Left lung (tissue), 10 donors: ENCODE results near the gene FXYD7. TPM values are rescaled to one million over a fixed set of nuclear protein-coding genes. Genes with fewer than 3 reads are reported as not detected.

Source experiments
- ATAC-seq: fragments of 200-7000 bp; cut with Tn5 transposase; one replicate; pipeline ENCODE4 v1.9.1; 2020; ENCODE audit warnings: moderate library complexity
- DNase-seq, 4 donors: peaks; one replicate each; pipeline ENCODE4 v3.0.0-alpha.2; 2013 to 2020
- H3K27ac ChIP-seq, 2 donors: fragments of 200-600 bp; sonication (generic) in 1 of 2; one replicate each; pipeline versions ENCODE4 v1.5.0 to v1.8.0; 2020 to 2021
- H3K27me3 ChIP-seq, 2 donors: fragments of 200-600 bp; sonication (generic) in 1 of 2; one replicate each; pipeline versions ENCODE4 v1.5.0 to v1.8.0; 2020 to 2021
- H3K36me3 ChIP-seq, 2 donors: fragments of 200-600 bp; sonication (generic) in 1 of 2; one replicate each; pipeline versions ENCODE4 v1.5.0 to v1.8.0; 2020 to 2021
- H3K4me1 ChIP-seq, 2 donors: fragments of 200-600 bp; one replicate each; pipeline ENCODE4 v1.8.0; 2021
- H3K4me3 ChIP-seq, 2 donors: fragments of 200-600 bp; sonication (generic) in 1 of 2; one replicate each; pipeline versions ENCODE4 v1.5.0 to v1.8.0; 2020 to 2021; ENCODE audit warnings: mild to moderate bottlenecking in 1 of 2
- H3K9me3 ChIP-seq, 2 donors: fragments of 200-600 bp; sonication (generic) in 1 of 2; one replicate each; pipeline versions ENCODE4 v1.5.0 to v1.8.0; 2020 to 2021
- intact Hi-C, 2 donors: fragments of 100-400 bp; cut with DNase I; formaldehyde crosslinking; loops; one replicate each; pipeline versions ENCODE4 v1.11.2 to v1.14.2; 2022
- polyA plus RNA-seq, 6 donors: library from polyadenylated mRNA; unstranded; fragments of 120-200 nt; gene quantifications; one replicate each; pipeline ENCODE4 v1.2.1, GENCODE V29; 2013; ENCODE audit not compliant: insufficient read length in 6 of 6
- total RNA-seq, 2 donors: library from RNA; stranded (reverse); fragmentation: NEBNext Ultra II Directional; extraction: Animal tissue kit (Norgen Biotek cat#: 25700); gene quantifications; one replicate each; pipeline ENCODE4 v1.2.1, GENCODE V29; 2021
- TF ChIP-seq, protein P1 (sequence below), 2 donors: fragments of 200-600 bp; sonication (generic) in 1 of 2; IDR thresholded peaks; one replicate each; pipeline versions ENCODE4 v1.5.0 to v1.8.0; 2021; ENCODE audit warnings: antibody characterized with exemption in 2 of 2
- donor health status: DM: no; HTN: yes; CAD: no.
- donor health status: DM: no; HTN: no; CAD: no.

Gene FXYD7
- total and polyA plus RNA-seq, 8 donors, result 0.55 to 1.3 (median 0.74) TPM; not detected in 2

- no peak for DNase-seq
- no peaks in the 10 kb centered on the region for H3K36me3 ChIP-seq
- peaks cover 0 to 4% of the 10 kb centered on the region in 2 donors for H3K9me3 ChIP-seq
- TF ChIP-seq, protein P1, sequence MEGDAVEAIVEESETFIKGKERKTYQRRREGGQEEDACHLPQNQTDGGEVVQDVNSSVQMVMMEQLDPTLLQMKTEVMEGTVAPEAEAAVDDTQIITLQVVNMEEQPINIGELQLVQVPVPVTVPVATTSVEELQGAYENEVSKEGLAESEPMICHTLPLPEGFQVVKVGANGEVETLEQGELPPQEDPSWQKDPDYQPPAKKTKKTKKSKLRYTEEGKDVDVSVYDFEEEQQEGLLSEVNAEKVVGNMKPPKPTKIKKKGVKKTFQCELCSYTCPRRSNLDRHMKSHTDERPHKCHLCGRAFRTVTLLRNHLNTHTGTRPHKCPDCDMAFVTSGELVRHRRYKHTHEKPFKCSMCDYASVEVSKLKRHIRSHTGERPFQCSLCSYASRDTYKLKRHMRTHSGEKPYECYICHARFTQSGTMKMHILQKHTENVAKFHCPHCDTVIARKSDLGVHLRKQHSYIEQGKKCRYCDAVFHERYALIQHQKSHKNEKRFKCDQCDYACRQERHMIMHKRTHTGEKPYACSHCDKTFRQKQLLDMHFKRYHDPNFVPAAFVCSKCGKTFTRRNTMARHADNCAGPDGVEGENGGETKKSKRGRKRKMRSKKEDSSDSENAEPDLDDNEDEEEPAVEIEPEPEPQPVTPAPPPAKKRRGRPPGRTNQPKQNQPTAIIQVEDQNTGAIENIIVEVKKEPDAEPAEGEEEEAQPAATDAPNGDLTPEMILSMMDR (IDR thresholded peaks at IDR 0.05), result no peak
- intact Hi-C loops, result no loop called here
- ATAC-seq, result no peak
- H3K27ac ChIP-seq, result no peak overlapping the region
- no peak overlapping the region for H3K4me3 ChIP-seq
- H3K4me1 ChIP-seq, result peaks cover 0 to 4% of the 10 kb centered on the region in 2 donors
- H3K27me3 ChIP-seq, result no peaks in the 10 kb centered on the region
These were observed 36.8 kb downstream of the FXYD7 start for GRCh38 chr19:35179830-35180229.

DNA sequence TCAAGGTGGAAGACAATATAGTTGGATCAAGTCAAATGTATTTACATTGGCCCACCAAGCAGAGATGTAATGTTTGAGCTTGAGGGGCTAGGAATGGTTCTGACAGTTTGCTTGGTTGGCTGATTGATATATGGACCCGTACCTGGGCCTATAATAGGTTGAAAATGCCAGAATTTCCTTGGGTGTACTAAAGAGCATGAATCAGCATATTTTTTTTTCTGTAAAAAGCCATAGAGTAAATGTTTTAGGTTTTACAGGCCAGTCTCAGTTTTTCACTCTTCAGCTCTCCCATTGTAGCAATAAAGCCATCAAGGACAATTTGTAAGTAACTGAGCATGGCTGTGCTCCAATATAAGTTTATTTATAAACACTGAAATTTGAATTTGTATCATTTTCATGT, 38.3 kb downstream of the FXYD7 start:
- no peak overlapping the region for H3K4me3 ChIP-seq
- no peak overlapping the region for H3K27ac ChIP-seq
- TF ChIP-seq, protein P1 (IDR thresholded peaks at IDR 0.05), result no peak
- no peaks in the 10 kb centered on the region for H3K4me1 ChIP-seq
- H3K9me3 ChIP-seq, result peaks cover 0 to 4% of the 10 kb centered on the region in 2 donors
- H3K27me3 ChIP-seq, result no peaks in the 10 kb centered on the region
- DNase-seq, result no peak
- ATAC-seq, result no peak
- intact Hi-C loops, result no loop called here
- no peaks in the 10 kb centered on the region for H3K36me3 ChIP-seq

GRCh38 chr19:35184267-35184666, 41.2 kb downstream of the FXYD7 start:
- ATAC-seq (no peak), DNase-seq (no peak)
- Histone ChIP-seq H3K36me3 (no peaks in the 10 kb centered on the region), H3K4me3 (no peak overlapping the region), H3K4me1 (no peaks in the 10 kb centered on the region), H3K27me3 (no peaks in the 10 kb centered on the region), H3K27ac (no peak overlapping the region), H3K9me3 (peaks cover 0 to 4% of the 10 kb centered on the region in 2 donors)
- intact Hi-C loops, result no loop called here
- TF ChIP-seq, protein P1 (IDR thresholded peaks at IDR 0.05), result no peak

- H3K4me1 ChIP-seq, result no peaks in the 10 kb centered on the region
- peaks cover 0 to 4% of the 10 kb centered on the region in 2 donors for H3K9me3 ChIP-seq
- DNase-seq (no peak), ATAC-seq (no peak)
- H3K36me3 ChIP-seq, result no peaks in the 10 kb centered on the region
- no peaks in the 10 kb centered on the region for H3K27me3 ChIP-seq
- TF ChIP-seq, protein P1 (IDR thresholded peaks at IDR 0.05), result no peak
- intact Hi-C loops, result no loop called here
- H3K4me3 ChIP-seq, result no peak overlapping the region
- no peak overlapping the region for H3K27ac ChIP-seq
These were observed 41.8 kb downstream of the FXYD7 start for GRCh38 chr19:35184884-35185283.

DNA sequence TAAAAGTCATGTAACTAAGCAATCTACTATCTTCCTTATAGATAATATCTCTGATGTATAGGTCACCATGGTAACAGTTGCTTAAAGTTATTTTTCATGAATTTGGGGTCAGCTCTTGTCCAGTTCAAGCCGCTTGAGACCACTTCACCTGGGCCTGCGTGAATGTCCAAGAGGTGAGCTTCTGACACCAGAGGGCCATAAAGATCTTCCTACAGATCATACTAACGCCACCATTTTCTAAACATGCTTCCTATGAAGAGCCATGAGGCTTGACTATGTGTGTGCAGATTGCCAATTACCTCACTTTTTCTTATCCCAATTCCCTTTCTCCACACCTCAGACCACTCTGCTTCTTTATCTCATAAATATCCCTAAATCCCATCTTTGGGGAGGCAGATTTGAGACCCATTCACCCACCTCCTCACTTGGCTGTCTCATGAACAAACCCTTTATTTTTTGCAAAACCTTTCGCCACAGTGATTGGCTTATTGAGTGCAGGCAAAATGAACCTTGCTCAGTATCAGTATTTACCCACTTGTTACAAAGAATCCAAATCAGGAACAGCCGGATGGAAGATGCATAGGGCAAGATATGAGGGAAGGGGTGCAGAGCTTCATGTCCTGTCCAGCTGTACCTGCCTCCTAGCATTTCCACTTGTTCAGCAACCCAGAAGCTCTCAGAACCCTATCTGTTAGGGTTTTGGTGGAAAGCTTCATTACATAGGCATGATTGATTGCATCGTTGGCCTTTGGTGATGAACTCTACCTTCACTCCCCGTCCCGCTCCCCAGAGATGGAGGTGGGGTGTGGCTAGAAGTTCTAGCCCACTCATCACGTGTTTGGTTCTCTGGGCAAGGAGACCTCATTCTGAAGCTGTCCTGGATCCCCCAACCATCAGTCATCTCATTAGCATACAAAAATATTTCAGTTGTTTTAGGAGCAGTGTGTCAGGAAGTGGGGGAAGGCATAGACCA, 51.2 kb downstream of the FXYD7 start:
- Histone ChIP-seq H3K4me3 (no peak overlapping the region), H3K36me3 (no peaks in the 10 kb centered on the region), H3K9me3 (peaks cover 0 to 5% of the 10 kb centered on the region in 2 donors), H3K27ac (no peak overlapping the region), H3K4me1 (no peaks in the 10 kb centered on the region), H3K27me3 (peaks cover 0 to 4% of the 10 kb centered on the region in 2 donors)
- TF ChIP-seq, protein P1 (IDR thresholded peaks at IDR 0.05), result no peak
- ATAC-seq, result no peak
- DNase-seq, result no peak
- intact Hi-C loops, result no loop called here
